ENCODE measurements around the gene CELF2. TPM values are rescaled to one million over a fixed set of nuclear protein-coding genes. Genes with fewer than 3 reads are reported as not detected.
A peak's percentile ranks its signal among the peaks of the same experiment; 100 is the strongest.

Gene CELF2
- total RNA-seq, 1 donor, result 21.9 TPM

DNA sequence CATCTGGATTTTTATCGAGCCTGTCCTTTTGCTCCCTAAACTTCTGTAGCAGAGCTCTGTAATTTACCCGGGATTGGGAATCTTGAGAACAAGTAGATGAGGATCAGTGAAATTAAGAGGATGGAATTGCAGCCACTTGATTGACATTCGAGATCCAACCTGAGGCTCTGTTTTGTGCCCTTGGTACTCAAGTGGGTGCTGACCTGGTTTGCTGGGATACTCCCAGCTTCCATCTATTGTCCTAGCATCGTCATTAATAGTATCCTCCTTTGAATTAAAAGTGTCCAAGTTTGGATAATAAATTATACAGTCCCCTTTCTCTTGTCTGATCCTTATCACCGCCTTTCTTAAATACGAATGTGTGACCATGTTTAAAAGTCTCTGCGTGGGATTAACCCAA is 17.1 kb downstream of the CELF2 start:
- DNase-seq (ENCODE audit: low read depth), result no peak
- TF ChIP-seq, protein P1, sequence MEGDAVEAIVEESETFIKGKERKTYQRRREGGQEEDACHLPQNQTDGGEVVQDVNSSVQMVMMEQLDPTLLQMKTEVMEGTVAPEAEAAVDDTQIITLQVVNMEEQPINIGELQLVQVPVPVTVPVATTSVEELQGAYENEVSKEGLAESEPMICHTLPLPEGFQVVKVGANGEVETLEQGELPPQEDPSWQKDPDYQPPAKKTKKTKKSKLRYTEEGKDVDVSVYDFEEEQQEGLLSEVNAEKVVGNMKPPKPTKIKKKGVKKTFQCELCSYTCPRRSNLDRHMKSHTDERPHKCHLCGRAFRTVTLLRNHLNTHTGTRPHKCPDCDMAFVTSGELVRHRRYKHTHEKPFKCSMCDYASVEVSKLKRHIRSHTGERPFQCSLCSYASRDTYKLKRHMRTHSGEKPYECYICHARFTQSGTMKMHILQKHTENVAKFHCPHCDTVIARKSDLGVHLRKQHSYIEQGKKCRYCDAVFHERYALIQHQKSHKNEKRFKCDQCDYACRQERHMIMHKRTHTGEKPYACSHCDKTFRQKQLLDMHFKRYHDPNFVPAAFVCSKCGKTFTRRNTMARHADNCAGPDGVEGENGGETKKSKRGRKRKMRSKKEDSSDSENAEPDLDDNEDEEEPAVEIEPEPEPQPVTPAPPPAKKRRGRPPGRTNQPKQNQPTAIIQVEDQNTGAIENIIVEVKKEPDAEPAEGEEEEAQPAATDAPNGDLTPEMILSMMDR (IDR thresholded peaks at IDR 0.05; ENCODE audit: insufficient read depth, low read length), result no peak
- no peak overlapping the region for H3K4me3 ChIP-seq (ENCODE audit: low read depth, low read length)

DNA sequence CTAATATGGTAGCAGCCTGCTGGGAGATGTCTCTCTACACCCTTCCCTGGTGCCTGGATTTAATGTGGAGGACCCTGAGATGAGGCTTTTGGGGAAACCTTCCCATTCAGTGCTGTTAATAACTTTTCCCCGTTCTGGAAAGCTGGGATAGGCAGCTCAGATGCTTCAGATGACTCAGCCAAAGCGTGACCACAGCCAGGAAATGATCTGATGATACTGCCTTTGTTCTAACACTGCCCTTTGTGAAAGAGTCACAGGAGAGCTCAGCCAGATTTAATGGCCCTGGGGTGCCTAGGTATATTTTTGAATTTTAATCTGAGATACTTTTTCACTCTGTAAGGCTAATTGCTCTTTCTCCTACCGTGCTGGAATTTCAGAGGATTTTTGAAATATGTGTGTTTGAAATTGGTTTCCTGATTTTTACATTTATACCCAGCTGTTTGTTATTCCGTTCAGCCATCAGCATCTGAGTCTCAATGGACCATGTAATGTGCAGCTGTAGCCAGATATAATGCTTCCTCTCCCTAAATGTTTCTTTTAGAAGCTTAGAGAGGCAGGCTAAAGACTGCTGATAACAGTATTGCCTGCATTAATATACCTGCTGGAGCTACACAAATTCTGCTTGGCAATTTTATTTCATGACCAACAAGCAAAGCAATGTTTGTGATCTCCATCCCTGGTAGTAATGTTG is 17.8 kb downstream of the CELF2 start:
- TF ChIP-seq, protein P1 (IDR thresholded peaks at IDR 0.05; ENCODE audit: insufficient read depth, low read length), result no peak
- no peak overlapping the region for H3K4me3 ChIP-seq (ENCODE audit: low read depth, low read length)
- peak; percentile 83 for DNase-seq (ENCODE audit: low read depth)

DNA sequence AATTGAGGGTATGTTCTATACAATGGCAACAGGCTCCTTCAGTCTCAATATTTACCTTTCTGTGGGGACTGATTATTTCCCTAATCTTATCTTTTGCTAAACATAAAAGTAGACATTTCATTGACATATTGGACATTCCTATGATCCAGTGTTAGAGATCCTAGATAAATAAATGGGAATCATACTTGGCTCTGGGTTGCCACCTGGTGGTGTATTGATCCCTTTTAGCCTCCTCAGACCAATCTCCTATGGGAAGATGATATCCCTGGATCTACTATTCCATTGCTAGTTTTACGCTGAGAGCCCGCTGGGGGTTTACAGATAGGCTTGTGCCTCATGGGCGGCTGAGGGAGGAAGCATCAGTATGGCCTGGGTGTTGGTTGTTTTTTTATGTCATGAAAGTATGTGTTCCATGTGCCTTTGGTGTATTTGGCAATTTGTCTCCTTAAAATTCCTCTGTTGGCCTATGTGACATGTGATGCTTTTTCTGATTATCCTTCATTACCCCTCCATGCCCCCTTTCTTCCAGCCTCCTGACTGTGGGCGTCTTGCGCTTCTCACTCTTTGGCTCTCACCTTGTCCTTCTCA is 18.8 kb downstream of the CELF2 start:
- peak; percentile 79 for DNase-seq (ENCODE audit: low read depth)
- TF ChIP-seq, protein P1 (IDR thresholded peaks at IDR 0.05; ENCODE audit: insufficient read depth, low read length), result peak; percentile 68
- no peak overlapping the region for H3K4me3 ChIP-seq (ENCODE audit: low read depth, low read length)

DNA sequence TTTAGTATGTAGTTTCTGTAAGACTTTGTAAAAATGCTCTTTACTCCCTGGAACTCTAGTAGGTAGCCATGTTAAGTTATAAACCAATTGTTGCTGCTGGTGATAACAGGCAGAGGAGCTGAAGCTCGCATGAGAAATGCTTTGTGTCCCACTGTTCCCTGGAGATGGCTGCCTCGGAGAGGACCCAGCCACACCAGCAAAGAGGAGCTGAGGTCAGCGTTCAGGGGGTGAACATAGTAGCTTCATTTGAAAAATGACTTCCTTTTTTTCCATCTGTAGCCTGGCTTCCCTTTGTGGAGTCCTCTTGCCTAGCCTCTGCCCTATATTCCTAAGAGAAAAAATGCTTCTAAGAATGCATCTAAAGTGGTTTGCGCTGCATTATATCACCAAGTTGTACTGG is 20.3 kb downstream of the CELF2 start:
- TF ChIP-seq, protein P1 (IDR thresholded peaks at IDR 0.05; ENCODE audit: insufficient read depth, low read length), result no peak
- no peak overlapping the region for H3K4me3 ChIP-seq (ENCODE audit: low read depth, low read length)
- DNase-seq (ENCODE audit: low read depth), result no peak

DNA sequence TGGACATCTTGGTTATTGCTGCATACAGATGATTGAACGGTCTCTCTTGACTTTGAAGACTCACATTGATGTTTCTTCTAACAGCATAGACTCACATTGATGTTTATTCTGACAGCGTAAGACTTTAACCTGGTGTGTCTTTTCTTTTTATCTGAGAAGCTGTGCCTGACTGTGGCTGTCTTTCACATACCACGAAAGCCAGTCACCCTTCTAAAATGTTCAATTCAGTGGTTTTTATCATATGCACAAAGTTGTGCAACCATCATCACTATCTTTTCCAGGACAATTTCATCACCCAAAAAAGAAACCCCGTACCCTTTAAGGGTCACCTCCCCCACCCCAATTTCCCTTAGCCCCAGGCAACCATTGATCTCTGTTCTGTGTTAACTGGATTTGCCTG is 24.7 kb downstream of the CELF2 start:
- no peak overlapping the region for H3K4me3 ChIP-seq (ENCODE audit: low read depth, low read length)
- DNase-seq (ENCODE audit: low read depth), result peak; percentile 23
- TF ChIP-seq, protein P1 (IDR thresholded peaks at IDR 0.05; ENCODE audit: insufficient read depth, low read length), result no peak

DNA sequence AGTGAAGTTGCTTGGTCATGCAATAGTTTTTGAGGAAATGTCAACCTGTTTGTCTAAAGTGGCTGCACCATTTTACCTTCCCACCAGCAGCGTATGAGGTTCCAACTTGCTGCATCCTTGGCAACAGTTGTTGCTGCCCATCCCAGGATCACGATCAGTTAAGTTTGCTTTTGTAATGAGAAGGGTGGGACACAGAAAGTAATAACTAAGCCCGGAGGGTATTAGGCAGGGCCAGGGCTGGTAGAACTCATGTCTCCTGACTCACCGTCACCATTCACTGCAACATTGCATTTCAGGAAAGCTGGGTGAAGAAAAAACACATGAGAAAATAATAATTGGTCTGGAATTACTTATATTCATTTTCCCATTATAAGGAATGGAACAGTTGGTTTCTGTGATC is 25.4 kb downstream of the CELF2 start:
- TF ChIP-seq, protein P1 (IDR thresholded peaks at IDR 0.05; ENCODE audit: insufficient read depth, low read length), result no peak
- no peak for DNase-seq (ENCODE audit: low read depth)
- no peak overlapping the region for H3K4me3 ChIP-seq (ENCODE audit: low read depth, low read length)

Measured in fibroblast of the aortic adventitia (primary cell).